Epidermal melanocyte (primary cell): Measurements from ENCODE around the gene CCNY.

Experiments
- DNase-seq: peaks from one replicate; pipeline ENCODE4 v3.0.0; 2011; ENCODE audit warnings: low spot score; ENCODE audit not compliant: insufficient read length

The CCNY gene

GRCh38 chr10:35451151-35452016 lies 115.1 kb downstream of the CCNY start:
- DNase-seq, result no peak

DNA sequence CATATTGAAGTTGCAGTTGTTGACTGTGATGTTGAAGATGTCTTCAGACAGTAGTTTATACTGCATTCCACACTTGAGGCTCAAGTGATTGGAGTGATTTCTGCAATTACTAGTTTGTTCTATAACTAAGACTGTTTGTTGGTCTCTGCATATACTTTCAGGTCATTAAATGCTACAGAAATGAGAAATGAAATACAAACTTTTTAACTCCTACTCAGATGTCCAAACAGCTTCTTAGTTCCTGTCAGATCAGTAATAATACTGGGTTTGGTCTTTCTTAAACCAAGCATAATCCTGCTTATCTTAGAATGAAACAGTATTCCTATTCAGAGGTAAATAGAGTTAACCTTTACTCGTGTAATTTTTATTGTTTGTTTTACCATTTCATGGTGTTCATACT lies 115.9 kb downstream of the CCNY start:
- DNase-seq, result no peak

GRCh38 chr10:35452847-35453246 lies 116.5 kb downstream of the CCNY start:
- no peak for DNase-seq

- no peak for DNase-seq
Observed at GRCh38 chr10:35453855-35454532, 117.7 kb downstream of the CCNY start.

GRCh38 chr10:35456153-35456720 lies 119.9 kb downstream of the CCNY start:
- no peak for DNase-seq

GRCh38 chr10:35456784-35457183 lies 120.5 kb downstream of the CCNY start:
- peak; percentile 57 for DNase-seq

DNA sequence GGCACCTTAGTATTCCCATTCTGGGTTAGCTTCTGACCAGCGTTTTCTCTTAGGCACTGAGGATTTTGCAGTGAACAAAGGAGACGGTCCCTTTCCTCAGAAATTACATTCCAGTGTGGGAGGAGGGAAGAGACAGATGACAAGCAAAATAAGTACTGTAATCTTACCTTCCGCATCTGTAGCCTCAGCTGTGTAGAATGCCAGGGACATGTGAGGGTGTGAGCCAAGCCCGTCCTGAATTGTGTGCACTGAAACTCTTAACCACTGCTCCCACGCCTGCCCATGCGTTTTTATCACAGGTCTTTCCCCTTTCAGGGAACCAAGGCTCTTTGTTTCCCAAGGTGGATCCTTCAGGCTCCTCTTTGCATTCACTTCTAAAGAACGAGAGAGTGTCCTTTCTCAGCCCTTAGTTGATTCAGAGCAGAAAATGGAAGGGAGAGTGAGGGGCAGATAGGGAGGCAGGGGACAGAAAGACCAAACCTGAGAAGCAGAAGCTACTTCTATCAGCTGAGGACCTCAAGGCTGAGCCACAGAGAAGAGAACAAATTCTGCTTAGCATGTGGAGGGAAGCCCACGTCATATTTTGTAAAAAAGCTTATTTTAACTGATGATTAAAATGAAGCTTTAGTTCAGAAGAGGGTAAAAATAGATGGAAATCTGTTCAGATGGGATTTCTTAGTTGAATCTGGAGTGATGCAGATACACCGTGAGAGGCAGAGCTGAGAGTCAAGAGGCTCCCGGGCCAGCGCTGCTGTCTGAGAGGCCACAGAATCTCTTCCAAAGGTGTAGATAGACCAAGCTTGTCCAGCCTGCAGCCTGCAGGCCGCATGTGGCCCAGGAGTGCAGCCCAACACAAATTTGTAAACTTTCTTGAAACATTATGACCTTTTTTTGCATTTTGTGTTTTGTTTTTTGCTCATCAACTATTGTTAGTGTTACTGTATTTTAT lies 122.5 kb downstream of the CCNY start:
- no peak for DNase-seq

GRCh38 chr10:35459449-35459847 lies 123.1 kb downstream of the CCNY start:
- DNase-seq, result no peak

- no peak for DNase-seq
Observed at GRCh38 chr10:35460852-35461460, 124.6 kb downstream of the CCNY start.

DNA sequence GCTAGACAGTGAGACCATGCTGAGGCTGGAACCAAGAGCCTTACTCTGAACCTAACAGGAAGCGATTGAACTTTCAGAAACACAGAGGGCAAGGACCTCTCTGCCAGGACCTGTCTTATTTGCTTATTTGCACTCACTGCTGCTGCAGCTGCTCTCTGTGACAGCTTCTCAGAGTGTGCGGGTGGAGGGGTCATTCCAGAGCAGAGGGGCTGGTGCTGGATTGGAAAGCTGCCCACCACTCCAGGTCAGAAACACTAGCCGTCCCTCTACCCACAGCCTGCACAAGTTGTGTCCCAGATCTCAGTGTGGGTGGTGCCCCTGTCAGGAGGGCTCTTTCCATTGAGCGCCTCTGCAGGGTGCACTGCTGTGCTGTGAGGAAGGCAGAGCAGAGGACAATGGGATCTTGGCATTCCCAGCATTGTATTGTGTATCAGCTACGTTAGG lies 126.2 kb downstream of the CCNY start:
- no peak for DNase-seq

DNA sequence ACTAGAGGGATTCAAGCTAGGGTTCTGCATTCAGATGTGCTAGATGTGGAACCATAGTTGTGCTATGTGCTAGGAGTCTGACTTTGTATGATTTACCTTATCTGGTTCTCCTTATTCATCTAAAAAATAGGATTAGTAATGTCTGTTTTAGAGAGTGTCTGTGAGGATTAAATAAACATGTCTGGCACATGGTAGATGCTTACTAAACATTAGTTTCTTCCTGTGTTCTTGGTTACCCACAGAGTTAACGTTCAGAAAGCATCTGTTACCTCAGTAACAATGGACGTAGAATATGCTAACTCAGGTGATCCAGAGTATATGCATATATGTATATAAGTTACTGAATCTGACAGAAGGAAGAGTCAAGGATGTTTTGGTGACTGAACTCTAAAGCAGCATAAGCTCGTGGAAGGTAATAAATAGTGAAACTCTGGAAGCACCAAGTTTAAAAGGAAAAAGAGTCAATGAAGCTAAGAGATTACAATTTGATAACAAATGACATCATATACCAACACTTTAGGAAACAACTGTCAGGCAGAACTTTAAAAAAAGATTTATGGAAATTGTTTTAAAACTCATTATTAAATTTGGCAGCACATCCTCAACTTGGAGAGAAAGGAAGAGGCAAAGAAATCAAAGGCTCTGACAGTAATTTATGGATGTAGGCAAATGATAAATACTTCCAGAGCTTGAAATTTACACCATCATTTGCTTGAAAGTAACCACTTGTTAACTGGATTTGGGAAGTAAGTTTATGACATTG lies 127.0 kb downstream of the CCNY start:
- DNase-seq, result no peak

DNA sequence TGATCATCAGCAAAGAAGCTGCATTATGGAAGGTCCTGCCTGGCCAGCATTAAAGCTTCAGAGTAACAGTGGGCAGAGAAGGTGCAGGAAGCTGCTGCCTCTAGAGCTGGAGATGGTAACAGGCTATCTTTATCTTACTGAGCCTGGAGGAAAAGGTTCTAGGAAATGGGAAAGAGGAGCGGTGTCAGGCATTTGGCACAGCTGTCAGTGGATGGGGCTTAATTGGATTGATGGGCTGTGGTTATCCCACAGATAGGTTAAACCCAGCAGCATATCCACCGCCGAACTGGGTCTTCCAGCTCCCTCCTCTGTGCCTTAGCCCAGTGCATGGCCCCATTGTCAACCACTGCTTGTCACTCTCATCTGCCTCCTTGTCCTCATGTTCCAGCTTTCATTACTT lies 127.6 kb downstream of the CCNY start:
- no peak for DNase-seq

GRCh38 chr10:35464825-35465456 lies 128.6 kb downstream of the CCNY start:
- DNase-seq, result no peak

GRCh38 chr10:35465673-35466072 lies 129.4 kb downstream of the CCNY start:
- DNase-seq, result no peak

DNA sequence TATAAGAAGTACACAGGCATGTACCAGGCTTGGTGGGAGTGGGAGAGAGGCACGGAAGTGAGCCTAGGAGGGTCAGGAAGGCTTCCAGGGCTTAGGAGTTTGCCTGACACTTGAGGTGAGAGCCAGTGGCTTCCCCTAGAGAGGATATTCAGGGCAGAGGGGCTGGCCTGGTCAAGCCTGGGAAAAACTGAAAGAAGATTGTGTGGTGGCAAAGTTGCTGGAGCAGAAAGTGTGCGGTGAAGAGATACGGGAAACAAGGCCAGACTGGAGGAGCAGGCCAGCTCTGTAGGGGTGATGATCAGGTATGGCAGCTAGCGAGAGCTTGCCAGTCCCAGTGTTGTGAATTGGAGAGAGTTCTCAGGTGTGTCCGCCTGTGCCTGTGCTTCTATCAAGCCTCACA lies 129.9 kb downstream of the CCNY start:
- DNase-seq, result no peak

- no peak for DNase-seq
Observed at GRCh38 chr10:35466661-35467060, 130.4 kb downstream of the CCNY start.

- DNase-seq, result no peak
Observed at GRCh38 chr10:35467186-35467585, 130.9 kb downstream of the CCNY start.

DNA sequence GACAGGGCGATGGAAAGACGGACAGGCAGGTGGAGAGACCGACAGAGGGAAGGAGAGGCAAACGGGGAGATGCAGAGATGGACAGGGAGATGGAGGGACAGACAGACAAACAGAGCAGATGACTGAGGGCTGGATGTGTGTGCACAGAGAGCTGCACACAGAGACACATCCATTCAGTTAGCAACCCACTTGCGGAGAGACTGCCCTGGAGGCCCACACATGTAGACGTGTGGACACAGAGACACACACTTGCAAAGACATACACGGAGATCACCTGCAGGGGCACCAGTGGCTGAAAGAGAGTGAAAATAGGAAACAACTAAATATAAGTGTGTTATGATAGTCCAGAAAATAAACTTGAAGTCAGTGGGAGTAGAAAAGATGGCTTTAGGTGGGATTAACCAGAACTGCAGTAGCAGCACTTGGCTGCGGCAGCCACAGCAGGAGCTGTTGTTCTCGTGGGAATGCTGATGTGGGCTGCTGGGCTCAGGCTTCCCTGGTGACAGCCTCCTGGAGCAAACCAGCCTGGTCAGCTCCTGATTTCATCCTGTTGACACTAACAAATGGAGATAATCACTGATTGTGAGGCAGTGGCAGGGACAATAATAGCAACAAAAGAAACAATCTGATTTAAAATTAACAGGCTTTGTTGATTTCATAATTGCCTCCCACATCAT lies 134.1 kb downstream of the CCNY start:
- DNase-seq, result no peak

DNA sequence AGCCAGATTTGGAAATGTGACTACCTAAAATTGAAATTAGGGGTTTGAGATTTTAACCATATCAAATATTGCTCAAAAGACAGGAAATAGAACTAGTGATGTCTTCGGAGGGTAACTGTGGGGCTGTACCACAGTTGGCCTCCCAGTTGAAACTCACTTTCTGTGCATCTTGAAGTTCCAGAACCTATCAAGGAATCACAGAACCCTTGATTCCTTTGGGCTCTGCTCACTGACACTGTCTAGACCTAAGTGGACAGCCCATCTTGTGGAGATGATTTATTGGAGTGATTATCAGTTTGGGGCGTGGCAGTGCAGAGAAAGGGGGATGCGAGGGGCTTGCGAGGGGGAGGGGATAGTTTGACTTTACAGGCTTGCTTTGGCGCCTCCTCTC lies 134.6 kb downstream of the CCNY start:
- DNase-seq, result no peak
